Islet precursor cell (in vitro differentiated cells): ENCODE measurements around the gene DUS1L.

Source experiments
- DNase-seq: peaks from one replicate; pipeline ENCODE4 v3.0.0-alpha.2; 2018

DUS1L gene

GRCh38 chr17:82087961-82088837 is 22.6 kb upstream of the DUS1L start:
- no peak for DNase-seq

- no peak for DNase-seq
These were observed 21.6 kb upstream of the DUS1L start for GRCh38 chr17:82086941-82087906.

- DNase-seq, result no peak
These were observed 20.5 kb upstream of the DUS1L start for GRCh38 chr17:82085931-82086764.

GRCh38 chr17:82085031-82085861 is 19.6 kb upstream of the DUS1L start:
- DNase-seq, result no peak

GRCh38 chr17:82084373-82085030 is 18.9 kb upstream of the DUS1L start:
- no peak for DNase-seq

GRCh38 chr17:82083533-82084359 is 18.1 kb upstream of the DUS1L start:
- DNase-seq, result no peak

- DNase-seq, result no peak
These were observed 17.4 kb upstream of the DUS1L start for GRCh38 chr17:82083009-82083408.

GRCh38 chr17:82082456-82082855 is 16.9 kb upstream of the DUS1L start:
- DNase-seq, result no peak

GRCh38 chr17:82081966-82082365 is 16.4 kb upstream of the DUS1L start:
- no peak for DNase-seq

GRCh38 chr17:82081546-82081945 is 15.9 kb upstream of the DUS1L start:
- no peak for DNase-seq

- no peak for DNase-seq
These were observed 15.3 kb upstream of the DUS1L start for GRCh38 chr17:82080789-82081464.

- DNase-seq, result no peak
These were observed 14.6 kb upstream of the DUS1L start for GRCh38 chr17:82080048-82080788.

GRCh38 chr17:82079001-82079677 is 13.5 kb upstream of the DUS1L start:
- no peak for DNase-seq

- no peak for DNase-seq
These were observed 12.8 kb upstream of the DUS1L start for GRCh38 chr17:82078433-82078832.

GRCh38 chr17:82077617-82078358 is 12.2 kb upstream of the DUS1L start:
- no peak for DNase-seq

- no peak for DNase-seq
These were observed 11.4 kb upstream of the DUS1L start for GRCh38 chr17:82076785-82077591.
